Gastrocnemius medialis (tissue), 4 donors: ENCODE measurements around the gene TECPR2. TPM values are rescaled to one million over a fixed set of nuclear protein-coding genes. Genes with fewer than 3 reads are reported as not detected.
A peak's percentile ranks its signal among the peaks of the same experiment; 100 is the strongest.

Experiments used
- ATAC-seq, 2 donors: fragments of 150-250 bp; one replicate each; pipeline ENCODE4 v1.9.1; 2016
- DNase-seq, 2 donors: peaks; one replicate each; pipeline ENCODE4 v3.0.0-alpha.2; 2019
- H3K27ac ChIP-seq, 4 donors: fragments of 200-600 bp; sonication (generic); 1 replicate in 1 of 4; 2 replicates in 3 of 4; pipeline ENCODE4 v1.5.1; 2016 to 2018; ENCODE audit warnings: mild to moderate bottlenecking in 2 of 4, moderate library complexity in 1 of 4
- H3K27me3 ChIP-seq, 3 donors: fragments of 200-600 bp; sonication (generic) in 2 of 3; 1 replicate in 1 of 3; 2 replicates in 2 of 3; pipeline versions ENCODE4 v1.5.1 to v1.6.0; 2016 to 2019; ENCODE audit warnings: mild to moderate bottlenecking in 1 of 3, moderate library complexity in 1 of 3
- H3K36me3 ChIP-seq, 2 donors: fragments of 200-600 bp; sonication (generic) in 1 of 2; one replicate each; pipeline ENCODE4 v1.5.1; 2017 to 2018
- H3K4me1 ChIP-seq, 2 donors: fragments of 200-600 bp; sonication (generic) in 1 of 2; one replicate each; pipeline ENCODE4 v1.5.1; 2016 to 2017; ENCODE audit warnings: mild to moderate bottlenecking in 2 of 2
- H3K4me3 ChIP-seq, 4 donors: fragments of 200-600 bp; sonication (generic) in 3 of 4; 1 replicate in 1 of 4; 2 replicates in 3 of 4; pipeline ENCODE4 v1.5.1; 2016 to 2019; ENCODE audit warnings: mild to moderate bottlenecking in 2 of 4
- H3K9me3 ChIP-seq, 3 donors: fragments of 200-600 bp; sonication (generic) in 2 of 3; 1 replicate in 1 of 3; 2 replicates in 2 of 3; pipeline ENCODE4 v1.5.1; 2016 to 2019
- CTCF ChIP-seq, 5 experiments: fragments of 450-650 bp in 3 of 5; fragments of 200-600 bp in 2 of 5; sonication (generic) in 2 of 5; IDR thresholded peaks in 4 of 5; conservative IDR thresholded peaks in 1 of 5; 1 replicate in 4 of 5; 2 replicates in 1 of 5; pipeline ENCODE4 v1.5.1; 2016 to 2019; ENCODE audit warnings: antibody characterized with exemption in 5 of 5, mild to moderate bottlenecking in 3 of 5, moderate library complexity in 3 of 5
- POLR2A ChIP-seq, 2 donors: fragments of 450-650 bp; IDR thresholded peaks; one replicate each; pipeline ENCODE4 v1.6.1; 2017; ENCODE audit warnings: antibody characterized with exemption in 2 of 2, mild to moderate bottlenecking in 2 of 2, moderate library complexity in 2 of 2
- in situ Hi-C, 4 donors: fragments of 200-750 bp; cut with MboI; loops; one replicate each; pipeline versions ENCODE4 v1.15.0 to v1.8.0; 2017; ENCODE audit warnings: low sequenced_read_pairs in 4 of 4
- intact Hi-C: fragments of 100-400 bp; cut with DNase I; formaldehyde crosslinking; loops from one replicate; pipeline ENCODE4 v1.15.1; 2023; ENCODE audit warnings: low total_unique reads
- total RNA-seq, 4 donors: library from RNA; depleted of rRNA; stranded (reverse); fragments of >200 nt; gene quantifications; one replicate each; pipeline versions ENCODE4 v1.1.0 to v1.2.3, GENCODE V29; 2016

TECPR2 gene
- total RNA-seq, 4 donors from 2014 or later, result 10.0 to 45.0 (median 20.2) TPM

DNA sequence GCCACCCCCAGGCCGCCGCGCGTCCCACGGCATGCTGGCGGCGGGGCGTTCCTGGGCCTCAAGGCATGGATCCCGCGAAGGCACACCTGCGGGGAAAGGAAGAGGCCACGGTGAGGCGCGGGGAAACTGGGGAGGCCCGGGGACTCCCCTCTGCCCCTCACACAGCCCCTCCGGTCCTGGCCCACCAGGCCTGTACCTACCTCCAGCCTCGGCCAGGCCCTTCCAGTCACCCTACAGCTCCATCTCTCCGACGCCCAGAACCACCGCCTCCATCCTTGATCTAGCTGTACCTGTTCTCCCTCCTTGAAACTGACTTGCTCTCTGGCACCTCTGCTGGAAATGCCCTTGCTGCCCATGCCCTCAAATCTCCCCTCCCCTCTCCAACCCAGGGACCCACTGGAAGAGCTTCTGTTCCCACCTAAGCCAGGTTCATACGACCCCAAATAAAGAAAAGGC is 145.1 kb downstream of the TECPR2 start:
- Histone ChIP-seq H3K36me3 (no peaks in the 10 kb centered on the region), H3K4me3 (peak overlapping the region in 3 of 4 donors; percentile 63 to 71 (median 65)), H3K9me3 (no peaks in the 10 kb centered on the region), H3K27ac (peak overlapping the region; percentile 95 to 99 (median 96)), H3K4me1 (peaks cover 24 to 52% of the 10 kb centered on the region in 2 donors), H3K27me3 (no peaks in the 10 kb centered on the region)
- intact Hi-C loops (loop anchor here (2.0 kb wide), 1 partner anchor 45 kb away; no protein-coding TSS in a partner anchor), in situ Hi-C loops (loop anchor here in 1 of 4 donors (25.0 kb wide), 1 partner anchor 196 kb away; the partner anchor contains the start of genes MOK and ZNF839)
- DNase-seq, result peak in 1 of 2 donors; percentile 40
- TF ChIP-seq POLR2A (IDR thresholded peaks at IDR 0.05), result no peak
- TF ChIP-seq CTCF (IDR thresholded peaks at IDR 0.05 in 4 of 5, conservative IDR thresholded peaks at IDR 0.05 in 1 of 5), result peak in 1 of 5 experiments; percentile 18
- ATAC-seq, result no peak

- H3K9me3 ChIP-seq, result no peaks in the 10 kb centered on the region
- H3K4me1 ChIP-seq, result peaks cover 24 to 49% of the 10 kb centered on the region in 2 donors
- H3K36me3 ChIP-seq, result no peaks in the 10 kb centered on the region
- H3K4me3 ChIP-seq, result peak overlapping the region; percentile 63 to 72 (median 68)
- in situ Hi-C loops (loop anchor here in 1 of 4 donors (25.0 kb wide), 1 partner anchor 196 kb away; the partner anchor contains the start of genes MOK and ZNF839), intact Hi-C loops (loop anchor here (2.0 kb wide), 1 partner anchor 46 kb away; no protein-coding TSS in a partner anchor)
- H3K27ac ChIP-seq, result peak overlapping the region; percentile 95 to 99 (median 96)
- peak in 1 of 2 donors; percentile 51 for TF ChIP-seq POLR2A (IDR thresholded peaks at IDR 0.05)
- no peak for TF ChIP-seq CTCF (IDR thresholded peaks at IDR 0.05 in 4 of 5, conservative IDR thresholded peaks at IDR 0.05 in 1 of 5)
- peak; percentile 21 to 32 for ATAC-seq
- H3K27me3 ChIP-seq, result no peaks in the 10 kb centered on the region
- DNase-seq, result peak; percentile 58 to 80
These were observed 145.7 kb downstream of the TECPR2 start for GRCh38 chr14:102508410-102508773.

GRCh38 chr14:102508774-102509745 is 146.3 kb downstream of the TECPR2 start:
- Histone ChIP-seq H3K4me1 (peaks cover 18 to 43% of the 10 kb centered on the region in 2 donors), H3K27me3 (no peaks in the 10 kb centered on the region), H3K36me3 (no peaks in the 10 kb centered on the region), H3K9me3 (no peaks in the 10 kb centered on the region), H3K4me3 (peak overlapping the region; percentile 63 to 72 (median 68)), H3K27ac (peak overlapping the region; percentile 95 to 99 (median 96))
- TF ChIP-seq POLR2A (IDR thresholded peaks at IDR 0.05), result peak; percentile 79 to 93
- TF ChIP-seq CTCF (IDR thresholded peaks at IDR 0.05 in 4 of 5, conservative IDR thresholded peaks at IDR 0.05 in 1 of 5), result peak in 1 of 5 experiments; percentile 12
- in situ Hi-C loops (loop anchor here in 1 of 4 donors (25.0 kb wide), 1 partner anchor 197 kb away; the partner anchor contains the start of genes MOK and ZNF839), intact Hi-C loops (loop anchor here (2.0 kb wide), 1 partner anchor 46 kb away; no protein-coding TSS in a partner anchor)
- peak; percentile 66 to 83 for DNase-seq
- peak; percentile 51 for ATAC-seq

GRCh38 chr14:102509746-102510615 is 147.2 kb downstream of the TECPR2 start, which contains the start of gene ANKRD9:
ANKRD9 (minus strand) TSS chr14:102509776; CDS start chr14:102507889, 1,887 bp downstream.
- TF ChIP-seq POLR2A (IDR thresholded peaks at IDR 0.05) (peak; percentile 74 to 81), CTCF (IDR thresholded peaks at IDR 0.05 in 4 of 5, conservative IDR thresholded peaks at IDR 0.05 in 1 of 5) (no peak)
- intact Hi-C loops (loop anchor here (2.0 to 10.0 kb wide), 3 partner anchors 47 to 545 kb away; partner anchors contain the start of genes DYNC1H1 and ZNF839), in situ Hi-C loops (loop anchor here in 1 of 4 donors (25.0 kb wide), 1 partner anchor 198 kb away; the partner anchor contains the start of genes MOK and ZNF839)
- Histone ChIP-seq H3K4me3 (peak within 1 kb of the TSS; percentile 65 to 81 (median 70)), H3K4me1 (peaks cover 14 to 33% of the 10 kb centered on the region in 2 donors), H3K36me3 (no peaks in the 10 kb centered on the region), H3K9me3 (no peaks in the 10 kb centered on the region), H3K27me3 (no peaks in the 10 kb centered on the region), H3K27ac (peak within 1 kb of the TSS; percentile 95 to 99 (median 96))
- peak; percentile 93 to 95 for DNase-seq
- peak; percentile 57 to 74 for ATAC-seq
